HepG2 (cell line): Measurements from ENCODE around the gene NOTUM. TPM values are rescaled to one million over a fixed set of nuclear protein-coding genes. Genes with fewer than 3 reads are reported as not detected.

ENCODE experiments used
- AHR ChIP-seq: IDR thresholded peaks from 2 replicates; pipeline ENCODE4 v1.6.1; 2018; ENCODE audit warnings: missing genetic modification reagents, missing compliant biosample characterization
- ARID2 ChIP-seq: sonication (generic); formaldehyde crosslinking; IDR thresholded peaks from 2 replicates; pipeline ENCODE4 v1.8.1; 2022; ENCODE audit warnings: mild to moderate bottlenecking, missing genetic modification reagents, borderline replicate concordance
- CBX1 ChIP-seq: IDR thresholded peaks from one replicate; pipeline ENCODE4 v1.6.1; 2016; ENCODE audit warnings: antibody characterized with exemption, low read depth
- CREB1 ChIP-seq, 2 experiments: fragments of 450-650 bp in 1 of 2; IDR thresholded peaks; 2 replicates each; pipeline ENCODE4 v1.6.1; 2016 to 2017; ENCODE audit warnings: control low read depth in 1 of 2, mild to moderate bottlenecking in 1 of 2, missing compliant biosample characterization in 1 of 2, missing genetic modification characterization in 1 of 2
- GTF2F1 ChIP-seq: fragments of 150-350 bp; IDR thresholded peaks from 2 replicates; pipeline ENCODE4 v1.6.1; 2014; ENCODE audit warnings: low read length
- HDAC1 ChIP-seq: sonication (generic); formaldehyde crosslinking; IDR thresholded peaks from 2 replicates; pipeline ENCODE4 v1.5.1; 2020; ENCODE audit warnings: mild to moderate bottlenecking, missing genetic modification reagents
- HNF1A ChIP-seq, 2 experiments: sonication (generic) in 1 of 2; formaldehyde crosslinking in 1 of 2; IDR thresholded peaks; 2 replicates each; pipeline versions ENCODE4 v1.4.0 to v1.6.1; 2016 to 2020; ENCODE audit warnings: borderline replicate concordance in 1 of 2, low read depth in 1 of 2, mild to moderate bottlenecking in 1 of 2, missing genetic modification reagents in 1 of 2
- HOXA5 ChIP-seq: sonication (generic); formaldehyde crosslinking; IDR thresholded peaks from 2 replicates; pipeline ENCODE4 v1.4.0; 2020; ENCODE audit warnings: missing genetic modification reagents
- ISX ChIP-seq: sonication (generic); formaldehyde crosslinking; conservative IDR thresholded peaks from 2 replicates; pipeline ENCODE4 v1.5.0; 2020; ENCODE audit warnings: missing genetic modification reagents
- MBNL3 ChIP-seq: fragments of 250-450 bp; sonication (Bioruptor Pico); conservative IDR thresholded peaks from 2 replicates; pipeline ENCODE4 v1.8.0; 2022; ENCODE audit warnings: mild to moderate bottlenecking, inconsistent platforms
- NFATC3 ChIP-seq: sonication (generic); formaldehyde crosslinking; IDR thresholded peaks from 2 replicates; pipeline ENCODE4 v1.5.1; 2020; ENCODE audit warnings: mild to moderate bottlenecking, missing genetic modification reagents
- PHB2 ChIP-seq: fragments of 450-650 bp; IDR thresholded peaks from 2 replicates; pipeline ENCODE4 v1.6.1; 2018; ENCODE audit not compliant: partially characterized antibody
- PHF20 ChIP-seq: sonication (generic); formaldehyde crosslinking; IDR thresholded peaks from 2 replicates; pipeline ENCODE4 v1.5.0; 2020; ENCODE audit warnings: mild to moderate bottlenecking, missing genetic modification reagents
- RCOR2 ChIP-seq: IDR thresholded peaks from 2 replicates; pipeline ENCODE4 v1.6.1; 2016; ENCODE audit warnings: missing biosample characterization, missing genetic modification reagents
- RNF219 ChIP-seq: sonication (generic); formaldehyde crosslinking; IDR thresholded peaks from 2 replicates; pipeline ENCODE4 v1.5.0; 2020; ENCODE audit warnings: mild to moderate bottlenecking, missing genetic modification reagents
- SOX13 ChIP-seq, 3 experiments: fragments of 450-650 bp in 1 of 3; sonication (generic) in 1 of 3; formaldehyde crosslinking in 1 of 3; IDR thresholded peaks in 2 of 3; conservative IDR thresholded peaks in 1 of 3; 2 replicates each; pipeline versions ENCODE4 v1.5.0 to v1.6.1; 2016 to 2020; ENCODE audit warnings: antibody characterized with exemption in 1 of 3, mild to moderate bottlenecking in 1 of 3, missing compliant biosample characterization in 1 of 3, missing genetic modification reagents in 1 of 3, moderate library complexity in 1 of 3
- SPEN ChIP-seq: sonication (generic); formaldehyde crosslinking; IDR thresholded peaks from 2 replicates; pipeline ENCODE4 v1.5.1; 2020; ENCODE audit warnings: low read depth, mild to moderate bottlenecking, missing genetic modification reagents
- THYN1 ChIP-seq: sonication (generic); formaldehyde crosslinking; IDR thresholded peaks from 2 replicates; pipeline ENCODE4 v1.8.1; 2023; ENCODE audit warnings: low read depth, mild to moderate bottlenecking, moderate library complexity, missing genetic modification reagents, borderline replicate concordance
- TOE1 ChIP-seq: sonication (generic); formaldehyde crosslinking; IDR thresholded peaks from 2 replicates; pipeline ENCODE4 v1.4.0; 2020; ENCODE audit warnings: mild to moderate bottlenecking, missing genetic modification reagents
- ZNF670 ChIP-seq: sonication (generic); formaldehyde crosslinking; IDR thresholded peaks from 2 replicates; pipeline ENCODE4 v1.8.0; 2022; ENCODE audit warnings: mild to moderate bottlenecking, missing genetic modification reagents, borderline replicate concordance
- polyA plus RNA-seq, 8 experiments: library from polyadenylated mRNA; depleted of rRNA in 3 of 8; stranded (reverse) in 7 of 8; unstranded in 1 of 8; fragments of >200 nt; fragmentation: Illumina TruSeq in 4 of 8; extraction: Trizol in 4 of 8; gene quantifications; 2 replicates each; pipeline versions ENCODE4 v1.2.1 to v1.2.3, GENCODE V29; 2011 to 2016; ENCODE audit warnings: low read depth in 4 of 8, missing spikeins in 1 of 8, mixed read lengths in 1 of 8; ENCODE audit not compliant: insufficient read depth in 1 of 8
- total RNA-seq, 5 experiments: library from RNA; depleted of rRNA; stranded (reverse); fragments of >200 nt; fragmentation: Illumina TruSeq; extraction: Trizol; gene quantifications; 2 replicates each; pipeline ENCODE4 v1.2.3, GENCODE V29; 2016; ENCODE audit warnings: low read depth in 1 of 5

The NOTUM gene
- total and polyA plus RNA-seq, 2 of the 13 experiments (the other 11 are each of a cell fraction or from before 2014, with no cell fraction given): 150 to 160 TPM

GRCh38 chr17:81999976-82000802 is 39.2 kb upstream of the NOTUM start (continued):
- no peak; the same call in 1 of the 2 replicates for TF ChIP-seq RNF219 (CRISPR knock-in tag)
- no peak for TF ChIP-seq MBNL3 (CRISPR knock-in tag)
- TF ChIP-seq ZNF670: 0 out of 2 replicates have a peak, but pooled peaks have one; percentile 28
- TF ChIP-seq SPEN (CRISPR knock-in tag): peak; percentile 32; the same call in 1 of the 2 replicates
- 0 out of 2 replicates have a peak, but pooled peaks have one; percentile 56 for TF ChIP-seq NFATC3 (CRISPR knock-in tag)
- TF ChIP-seq HDAC1 (CRISPR knock-in tag): peak; percentile 85
- TF ChIP-seq AHR (CRISPR knock-in tag): no peak
- no peak; the same call in 1 of the 2 replicates for TF ChIP-seq SOX13 (IDR thresholded peaks at IDR 0.05)
- peak in 1 of 2 experiments; percentile 61; a peak in 2 of 4 replicates for TF ChIP-seq SOX13 (CRISPR knock-in tag; conservative IDR thresholded peaks at IDR 0.05 in 1 of 2, IDR thresholded peaks at IDR 0.05 in 1 of 2)
- no peak for TF ChIP-seq ISX (CRISPR knock-in tag)
- no peak for TF ChIP-seq GTF2F1
- 0 out of 2 replicates have a peak, but pooled peaks have one; percentile 21 for TF ChIP-seq HOXA5 (CRISPR knock-in tag)
- TF ChIP-seq CREB1 (IDR thresholded peaks at IDR 0.05): no peak
- TF ChIP-seq CREB1 (CRISPR knock-in tag; IDR thresholded peaks at IDR 0.05): no peak
- peak; percentile 50 for TF ChIP-seq CBX1
- TF ChIP-seq HNF1A (IDR thresholded peaks at IDR 0.05; ENCODE audit: low read depth): 0 out of 2 replicates have a peak, but pooled peaks have one; percentile 6
- 0 out of 2 replicates have a peak, but pooled peaks have one; percentile 46 for TF ChIP-seq HNF1A (CRISPR knock-in tag; IDR thresholded peaks at IDR 0.05; ENCODE audit: borderline replicate concordance)
- TF ChIP-seq PHF20: peak; percentile 48; the same call in 1 of the 2 replicates
- TF ChIP-seq RCOR2 (CRISPR knock-in tag): no peak
- no peak; the same call in 1 of the 2 replicates for TF ChIP-seq ARID2 (CRISPR knock-in tag)
- no peak for TF ChIP-seq THYN1 (CRISPR knock-in tag)
- TF ChIP-seq PHB2: no peak
- no peak for TF ChIP-seq TOE1
